ENCODE measurements around the gene VPS35L. TPM values are rescaled to one million over a fixed set of nuclear protein-coding genes. Genes with fewer than 3 reads are reported as not detected.
A peak's percentile ranks its signal among the peaks of the same experiment; 100 is the strongest.

VPS35L gene
- total RNA-seq, 1 donor from 2014 or later = 45.9 TPM

- Histone ChIP-seq H3K27ac (peak overlapping the region; percentile 61), H3K36me3 (peaks cover 41% of the 10 kb centered on the region), H3K9me3 (no peaks in the 10 kb centered on the region), H3K4me3 (no peak overlapping the region), H3K4me1 (peaks cover 48% of the 10 kb centered on the region), H3K27me3 (ENCODE audit: low read depth) (no peaks in the 10 kb centered on the region)
- intact Hi-C loops (cut with DNase I) = no loop called here
- no peak for TF ChIP-seq CTCF (IDR thresholded peaks at IDR 0.05)
- peak; percentile 62 to 78 for ATAC-seq
- peak; percentile 74 for DNase-seq
Measured at GRCh38 chr16:19696328-19696727, 140.8 kb downstream of the VPS35L start.

GRCh38 chr16:19696961-19697360, 141.5 kb downstream of the VPS35L start:
- Histone ChIP-seq H3K27me3 (ENCODE audit: low read depth) (no peaks in the 10 kb centered on the region), H3K4me3 (no peak overlapping the region), H3K4me1 (peaks cover 47% of the 10 kb centered on the region), H3K9me3 (no peaks in the 10 kb centered on the region), H3K36me3 (peaks cover 39% of the 10 kb centered on the region), H3K27ac (peak overlapping the region; percentile 61)
- no peak for DNase-seq
- intact Hi-C loops (cut with DNase I) = no loop called here
- peak in 1 of 2 donors; percentile 8 for ATAC-seq
- no peak for TF ChIP-seq CTCF (IDR thresholded peaks at IDR 0.05)

- H3K4me3 ChIP-seq = no peak overlapping the region
- peaks cover 38% of the 10 kb centered on the region for H3K36me3 ChIP-seq
- H3K27ac ChIP-seq = peak overlapping the region; percentile 61
- peaks cover 53% of the 10 kb centered on the region for H3K4me1 ChIP-seq
- intact Hi-C loops (cut with DNase I) = no loop called here
- TF ChIP-seq CTCF (IDR thresholded peaks at IDR 0.05) = no peak
- no peaks in the 10 kb centered on the region for H3K9me3 ChIP-seq
- no peak for DNase-seq
- H3K27me3 ChIP-seq (ENCODE audit: low read depth) = no peaks in the 10 kb centered on the region
- ATAC-seq = no peak
Measured at GRCh38 chr16:19697756-19698318, 142.3 kb downstream of the VPS35L start.

- H3K4me3 ChIP-seq = no peak overlapping the region
- H3K27ac ChIP-seq = no peak overlapping the region
- DNase-seq = no peak
- peaks cover 57% of the 10 kb centered on the region for H3K4me1 ChIP-seq
- H3K27me3 ChIP-seq (ENCODE audit: low read depth) = no peaks in the 10 kb centered on the region
- no peak for ATAC-seq
- H3K36me3 ChIP-seq = peaks cover 38% of the 10 kb centered on the region
- TF ChIP-seq CTCF (IDR thresholded peaks at IDR 0.05) = no peak
- intact Hi-C loops (cut with DNase I) = no loop called here
- no peaks in the 10 kb centered on the region for H3K9me3 ChIP-seq
Measured at GRCh38 chr16:19698480-19699465, 143.3 kb downstream of the VPS35L start.

GRCh38 chr16:19699472-19699871, 144.0 kb downstream of the VPS35L start:
- Histone ChIP-seq H3K27ac (no peak overlapping the region), H3K9me3 (no peaks in the 10 kb centered on the region), H3K27me3 (ENCODE audit: low read depth) (no peaks in the 10 kb centered on the region), H3K36me3 (peaks cover 39% of the 10 kb centered on the region), H3K4me1 (peaks cover 64% of the 10 kb centered on the region), H3K4me3 (no peak overlapping the region)
- intact Hi-C loops (cut with DNase I) = no loop called here
- no peak for ATAC-seq
- DNase-seq = no peak
- no peak for TF ChIP-seq CTCF (IDR thresholded peaks at IDR 0.05)

All from lower lobe of right lung (tissue), 2 donors.